ENCODE measurements around the gene IFNK. TPM values are rescaled to one million over a fixed set of nuclear protein-coding genes. Genes with fewer than 3 reads are reported as not detected.
A peak's percentile ranks its signal among the peaks of the same experiment; 100 is the strongest.

The IFNK gene
- total RNA-seq, 1 donor, result not detected

GRCh38 chr9:27566118-27566517, 42.0 kb downstream of the IFNK start:
- Histone ChIP-seq H3K9me3 (ENCODE audit: low read depth, low read length) (no peaks in the 10 kb centered on the region), H3K4me1 (ENCODE audit: insufficient read depth, low read length) (peaks cover 29% of the 10 kb centered on the region), H3K4me3 (ENCODE audit: low read length) (no peak overlapping the region), H3K27me3 (ENCODE audit: insufficient read depth, low read length) (no peaks in the 10 kb centered on the region)

- no peaks in the 10 kb centered on the region for H3K27me3 ChIP-seq (ENCODE audit: insufficient read depth, low read length)
- no peak overlapping the region for H3K4me3 ChIP-seq (ENCODE audit: low read length)
- H3K4me1 ChIP-seq (ENCODE audit: insufficient read depth, low read length), result peaks cover 40% of the 10 kb centered on the region
- H3K9me3 ChIP-seq (ENCODE audit: low read depth, low read length), result no peaks in the 10 kb centered on the region
Measured at GRCh38 chr9:27569406-27569805, 45.3 kb downstream of the IFNK start.

- no peak overlapping the region for H3K4me3 ChIP-seq (ENCODE audit: low read length)
- H3K9me3 ChIP-seq (ENCODE audit: low read depth, low read length), result no peaks in the 10 kb centered on the region
- H3K4me1 ChIP-seq (ENCODE audit: insufficient read depth, low read length), result peaks cover 34% of the 10 kb centered on the region
- H3K27me3 ChIP-seq (ENCODE audit: insufficient read depth, low read length), result no peaks in the 10 kb centered on the region
Measured at GRCh38 chr9:27571011-27571410, 46.9 kb downstream of the IFNK start.

GRCh38 chr9:27572061-27572460, 48.0 kb downstream of the IFNK start:
- peak overlapping the region; percentile 70 for H3K4me3 ChIP-seq (ENCODE audit: low read length)
- H3K4me1 ChIP-seq (ENCODE audit: insufficient read depth, low read length), result peaks cover 28% of the 10 kb centered on the region

GRCh38 chr9:27572566-27572917, 48.5 kb downstream of the IFNK start:
- Histone ChIP-seq H3K4me3 (ENCODE audit: low read length) (peak overlapping the region; percentile 70), H3K4me1 (ENCODE audit: insufficient read depth, low read length) (peaks cover 25% of the 10 kb centered on the region), H3K27me3 (ENCODE audit: insufficient read depth, low read length) (no peaks in the 10 kb centered on the region), H3K9me3 (ENCODE audit: low read depth, low read length) (no peaks in the 10 kb centered on the region)

More at GRCh38 chr9:27572061-27572460, 48.0 kb downstream of the IFNK start:
- H3K9me3 ChIP-seq (ENCODE audit: low read depth, low read length), result no peaks in the 10 kb centered on the region
- no peaks in the 10 kb centered on the region for H3K27me3 ChIP-seq (ENCODE audit: insufficient read depth, low read length)

GRCh38 chr9:27572918-27573633, 49.0 kb downstream of the IFNK start, which contains the start of gene C9orf72:
C9orf72 (minus strand) TSS chr9:27573481; CDS start chr9:27567120, 6,361 bp downstream.
- peaks cover 22% of the 10 kb centered on the region for H3K4me1 ChIP-seq (ENCODE audit: insufficient read depth, low read length)
- no peaks in the 10 kb centered on the region for H3K27me3 ChIP-seq (ENCODE audit: insufficient read depth, low read length)
- H3K4me3 ChIP-seq (ENCODE audit: low read length), result peak within 1 kb of the TSS; percentile 70
- peaks cover under 1% of the 10 kb centered on the region for H3K9me3 ChIP-seq (ENCODE audit: low read depth, low read length)

- peaks cover 22% of the 10 kb centered on the region for H3K4me1 ChIP-seq (ENCODE audit: insufficient read depth, low read length)
- peaks cover 5% of the 10 kb centered on the region for H3K9me3 ChIP-seq (ENCODE audit: low read depth, low read length)
- H3K27me3 ChIP-seq (ENCODE audit: insufficient read depth, low read length), result no peaks in the 10 kb centered on the region
- H3K4me3 ChIP-seq (ENCODE audit: low read length), result peak overlapping the region; percentile 70
Measured at GRCh38 chr9:27573634-27574590, 49.8 kb downstream of the IFNK start.

Other genes with a start within 250 kb of the IFNK start
- gene EQTN, start 227.1 kb upstream of the IFNK start, total RNA-seq, result not detected
- gene MOB3B, start 5.5 kb downstream of the IFNK start, total RNA-seq, result 1.4 TPM
- gene C9orf72, start 49.2 kb downstream of the IFNK start, total RNA-seq, result 88.9 TPM

Measured in mononuclear cell (primary cell).